ENCODE results near the gene ZNRF1.

The ZNRF1 gene

GRCh38 chr16:75160386-75160785 lies 161.6 kb downstream of the ZNRF1 start:
- H3K4me3 ChIP-seq (ENCODE audit: low read depth, low read length), result no peak overlapping the region
- TF ChIP-seq, protein P1, sequence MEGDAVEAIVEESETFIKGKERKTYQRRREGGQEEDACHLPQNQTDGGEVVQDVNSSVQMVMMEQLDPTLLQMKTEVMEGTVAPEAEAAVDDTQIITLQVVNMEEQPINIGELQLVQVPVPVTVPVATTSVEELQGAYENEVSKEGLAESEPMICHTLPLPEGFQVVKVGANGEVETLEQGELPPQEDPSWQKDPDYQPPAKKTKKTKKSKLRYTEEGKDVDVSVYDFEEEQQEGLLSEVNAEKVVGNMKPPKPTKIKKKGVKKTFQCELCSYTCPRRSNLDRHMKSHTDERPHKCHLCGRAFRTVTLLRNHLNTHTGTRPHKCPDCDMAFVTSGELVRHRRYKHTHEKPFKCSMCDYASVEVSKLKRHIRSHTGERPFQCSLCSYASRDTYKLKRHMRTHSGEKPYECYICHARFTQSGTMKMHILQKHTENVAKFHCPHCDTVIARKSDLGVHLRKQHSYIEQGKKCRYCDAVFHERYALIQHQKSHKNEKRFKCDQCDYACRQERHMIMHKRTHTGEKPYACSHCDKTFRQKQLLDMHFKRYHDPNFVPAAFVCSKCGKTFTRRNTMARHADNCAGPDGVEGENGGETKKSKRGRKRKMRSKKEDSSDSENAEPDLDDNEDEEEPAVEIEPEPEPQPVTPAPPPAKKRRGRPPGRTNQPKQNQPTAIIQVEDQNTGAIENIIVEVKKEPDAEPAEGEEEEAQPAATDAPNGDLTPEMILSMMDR (IDR thresholded peaks at IDR 0.05; ENCODE audit: control insufficient read depth, extremely low read depth, insufficient read depth), result no peak
- no peak for DNase-seq (ENCODE audit: low read depth)

All from LNCaP clone FGC (cell line).